ENCODE results near the gene RDH5. TPM values are rescaled to one million over a fixed set of nuclear protein-coding genes. Genes with fewer than 3 reads are reported as not detected.

Gene RDH5
- total and polyA plus RNA-seq, 9 donors, result 3.7 to 8.9 (median 5.9) TPM

- 80 to 89% (median 87%) methylated on average over 7 of the region's 7 CpGs for WGBS, 3 donors
- TF ChIP-seq, protein P1, sequence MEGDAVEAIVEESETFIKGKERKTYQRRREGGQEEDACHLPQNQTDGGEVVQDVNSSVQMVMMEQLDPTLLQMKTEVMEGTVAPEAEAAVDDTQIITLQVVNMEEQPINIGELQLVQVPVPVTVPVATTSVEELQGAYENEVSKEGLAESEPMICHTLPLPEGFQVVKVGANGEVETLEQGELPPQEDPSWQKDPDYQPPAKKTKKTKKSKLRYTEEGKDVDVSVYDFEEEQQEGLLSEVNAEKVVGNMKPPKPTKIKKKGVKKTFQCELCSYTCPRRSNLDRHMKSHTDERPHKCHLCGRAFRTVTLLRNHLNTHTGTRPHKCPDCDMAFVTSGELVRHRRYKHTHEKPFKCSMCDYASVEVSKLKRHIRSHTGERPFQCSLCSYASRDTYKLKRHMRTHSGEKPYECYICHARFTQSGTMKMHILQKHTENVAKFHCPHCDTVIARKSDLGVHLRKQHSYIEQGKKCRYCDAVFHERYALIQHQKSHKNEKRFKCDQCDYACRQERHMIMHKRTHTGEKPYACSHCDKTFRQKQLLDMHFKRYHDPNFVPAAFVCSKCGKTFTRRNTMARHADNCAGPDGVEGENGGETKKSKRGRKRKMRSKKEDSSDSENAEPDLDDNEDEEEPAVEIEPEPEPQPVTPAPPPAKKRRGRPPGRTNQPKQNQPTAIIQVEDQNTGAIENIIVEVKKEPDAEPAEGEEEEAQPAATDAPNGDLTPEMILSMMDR (IDR thresholded peaks at IDR 0.05), result no peak
- TF ChIP-seq EP300 (IDR thresholded peaks at IDR 0.05) (no peak), POLR2A (IDR thresholded peaks at IDR 0.05) (no peak)
- Histone ChIP-seq H3K36me3 (no peaks in the 10 kb centered on the region), H3K27me3 (no peaks in the 10 kb centered on the region), H3K4me1 (ENCODE audit: insufficient read depth) (no peaks in the 10 kb centered on the region), H3K9me3 (no peaks in the 10 kb centered on the region), H3K4me3 (no peak overlapping the region), H3K27ac (no peak overlapping the region)
- peak in 1 of 5 donors; percentile 5 for DNase-seq
- intact Hi-C loops (cut with DNase I), result no loop called here
Measured at GRCh38 chr12:55683676-55684075, 36.5 kb upstream of the RDH5 start.

DNA sequence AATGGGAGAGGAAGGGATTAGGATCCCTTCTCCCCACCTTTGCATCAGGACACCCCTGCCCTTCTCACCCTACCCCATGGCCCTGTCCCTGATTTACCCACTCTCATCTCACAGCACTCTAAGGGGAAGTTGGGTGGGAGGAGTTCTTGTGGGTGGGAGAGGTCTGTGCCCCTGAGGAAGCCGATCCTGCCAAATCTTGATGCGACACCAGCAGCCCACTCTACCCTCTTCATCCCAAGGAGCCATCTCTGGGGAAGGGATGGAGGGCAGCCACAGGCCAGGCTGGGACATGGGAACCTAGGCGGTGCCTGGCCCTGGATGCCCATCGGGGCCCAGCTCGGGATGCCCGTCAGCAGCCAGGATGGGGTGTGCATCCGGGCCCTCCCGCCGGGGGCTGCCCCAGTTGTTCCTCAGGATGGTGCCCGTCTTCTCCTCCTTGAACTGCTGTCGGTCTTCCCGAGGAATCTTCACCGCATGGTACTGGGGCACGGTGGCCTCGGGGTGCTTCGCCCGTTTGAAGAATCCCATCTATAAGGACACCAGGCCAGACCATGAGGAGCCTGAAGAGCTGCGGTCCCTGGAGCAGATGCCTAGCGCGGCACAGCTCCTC, 35.3 kb upstream of the RDH5 start:
- no peak for DNase-seq

DNA sequence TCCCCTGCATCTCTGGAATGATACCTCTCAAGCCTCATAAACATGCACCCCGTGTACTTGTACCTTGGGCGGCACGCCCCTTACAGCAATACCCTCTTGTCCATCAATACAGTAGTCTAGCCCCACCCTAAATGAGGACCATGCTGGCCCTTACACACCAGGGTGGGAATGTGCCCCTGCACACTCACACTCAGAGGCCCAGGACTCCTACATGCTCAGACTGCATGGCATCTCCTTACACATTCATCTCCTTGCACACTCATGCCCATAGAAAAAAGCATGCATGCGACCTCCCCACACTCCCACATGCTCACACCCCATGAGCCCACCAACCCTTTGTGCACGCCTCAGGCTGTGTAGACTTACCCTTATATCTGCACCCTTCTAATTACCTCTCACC, 34.5 kb upstream of the RDH5 start:
- H3K4me1 ChIP-seq (ENCODE audit: insufficient read depth), result no peaks in the 10 kb centered on the region
- no peaks in the 10 kb centered on the region for H3K36me3 ChIP-seq
- TF ChIP-seq, protein P1 (IDR thresholded peaks at IDR 0.05), result no peak
- TF ChIP-seq EP300 (IDR thresholded peaks at IDR 0.05), result no peak
- no peak for TF ChIP-seq POLR2A (IDR thresholded peaks at IDR 0.05)
- intact Hi-C loops (cut with DNase I), result no loop called here
- DNase-seq, result peak in 1 of 5 donors; percentile 27
- H3K9me3 ChIP-seq, result no peaks in the 10 kb centered on the region
- no peaks in the 10 kb centered on the region for H3K27me3 ChIP-seq
- 91 to 95% (median 92%) methylated on average over 5 of the region's 5 CpGs for WGBS, 3 donors
- no peak overlapping the region for H3K4me3 ChIP-seq
- no peak overlapping the region for H3K27ac ChIP-seq

More for the DNA sequence above, 35.3 kb upstream of the RDH5 start:
- no peaks in the 10 kb centered on the region for H3K4me1 ChIP-seq (ENCODE audit: insufficient read depth)
- TF ChIP-seq POLR2A (IDR thresholded peaks at IDR 0.05) (no peak), EP300 (IDR thresholded peaks at IDR 0.05) (no peak)
- TF ChIP-seq, protein P1 (IDR thresholded peaks at IDR 0.05), result no peak
- 93 to 95% (median 94%) methylated on average over 20 of the region's 20 CpGs for WGBS, 3 donors
- no peaks in the 10 kb centered on the region for H3K9me3 ChIP-seq
- intact Hi-C loops (cut with DNase I), result no loop called here
- H3K36me3 ChIP-seq, result no peaks in the 10 kb centered on the region
- no peaks in the 10 kb centered on the region for H3K27me3 ChIP-seq
- no peak overlapping the region for H3K4me3 ChIP-seq
- H3K27ac ChIP-seq, result no peak overlapping the region

GRCh38 chr12:55686366-55687010, 33.7 kb upstream of the RDH5 start:
- Histone ChIP-seq H3K27me3 (no peaks in the 10 kb centered on the region), H3K27ac (no peak overlapping the region), H3K4me3 (no peak overlapping the region), H3K4me1 (ENCODE audit: insufficient read depth) (no peaks in the 10 kb centered on the region), H3K36me3 (no peaks in the 10 kb centered on the region), H3K9me3 (no peaks in the 10 kb centered on the region)
- TF ChIP-seq EP300 (IDR thresholded peaks at IDR 0.05), result no peak
- no peak for TF ChIP-seq POLR2A (IDR thresholded peaks at IDR 0.05)
- TF ChIP-seq, protein P1 (IDR thresholded peaks at IDR 0.05), result no peak
- intact Hi-C loops (cut with DNase I), result no loop called here
- DNase-seq, result peak in 1 of 5 donors; percentile 2
- WGBS, 3 donors, result 89 to 90% (median 89%) methylated on average over 9 of the region's 9 CpGs
